D721Med (cell line): Measurements from ENCODE around the gene FBXO24.
"Not testable (repeated sequence)": the region's sequence is repeated elsewhere in the genome, so short reads cannot be mapped to it uniquely, and the experiment has no call there.

ENCODE experiments used
- DNase-seq: peaks from one replicate; pipeline ENCODE4 v3.0.0; 2011; ENCODE audit warnings: low spot score; ENCODE audit not compliant: insufficient read length
- FAIRE-seq: peaks from 2 replicates; lab custom pipeline; 2011; peaks lifted over from hg19 to GRCh38; lab: Jason Lieb, UNC
- CTCF ChIP-seq: IDR thresholded peaks from 2 replicates; pipeline ENCODE4 v1.5.1; 2012; ENCODE audit warnings: mild to moderate bottlenecking, control low read depth; ENCODE audit not compliant: insufficient read depth; ENCODE audit errors: missing control alignments

The FBXO24 gene

GRCh38 chr7:100586266-100587025 lies at the start of gene FBXO24:
TSS of gene FBXO24 (plus strand) at chr7:100586328. CDS start at chr7:100586626, 298 bp downstream.
- FAIRE-seq (peak; percentile 74), DNase-seq (peak; percentile 97)
- no peak for TF ChIP-seq CTCF

- FAIRE-seq, DNase-seq: not testable (repeated sequence)
Observed at GRCh38 chr7:100536695-100537094, 49.4 kb upstream of the FBXO24 start.

DNA sequence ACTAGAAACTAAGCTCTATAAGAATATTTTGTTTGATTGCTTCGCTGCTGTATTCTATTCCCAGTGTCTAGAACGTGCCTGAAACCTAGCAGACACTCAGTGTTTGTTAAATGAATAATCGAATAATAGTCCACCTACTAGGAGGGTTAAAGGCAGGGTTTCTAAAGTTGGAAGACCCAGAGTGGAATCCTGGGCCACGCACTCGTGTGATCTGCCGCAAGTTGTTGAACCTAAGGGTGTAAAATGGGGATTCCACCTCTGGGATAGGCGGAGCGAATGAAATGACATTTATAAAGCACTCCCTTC lies 47.8 kb upstream of the FBXO24 start:
- DNase-seq, result no peak
- no peak for FAIRE-seq
- no peak for TF ChIP-seq CTCF

GRCh38 chr7:100538654-100539435 lies 47.3 kb upstream of the FBXO24 start, which contains the start of gene AGFG2:
TSS of gene AGFG2 (plus strand) at chr7:100539203. CDS start at chr7:100539347, 144 bp downstream.
- FAIRE-seq (no peak), DNase-seq (peak; percentile 96)
- no peak for TF ChIP-seq CTCF

- no peak for FAIRE-seq
- DNase-seq, result no peak
- no peak for TF ChIP-seq CTCF
Observed at GRCh38 chr7:100539436-100540006, 46.6 kb upstream of the FBXO24 start.

GRCh38 chr7:100540073-100540723 lies 45.9 kb upstream of the FBXO24 start:
- FAIRE-seq (no peak), DNase-seq (no peak)
- no peak for TF ChIP-seq CTCF

DNA sequence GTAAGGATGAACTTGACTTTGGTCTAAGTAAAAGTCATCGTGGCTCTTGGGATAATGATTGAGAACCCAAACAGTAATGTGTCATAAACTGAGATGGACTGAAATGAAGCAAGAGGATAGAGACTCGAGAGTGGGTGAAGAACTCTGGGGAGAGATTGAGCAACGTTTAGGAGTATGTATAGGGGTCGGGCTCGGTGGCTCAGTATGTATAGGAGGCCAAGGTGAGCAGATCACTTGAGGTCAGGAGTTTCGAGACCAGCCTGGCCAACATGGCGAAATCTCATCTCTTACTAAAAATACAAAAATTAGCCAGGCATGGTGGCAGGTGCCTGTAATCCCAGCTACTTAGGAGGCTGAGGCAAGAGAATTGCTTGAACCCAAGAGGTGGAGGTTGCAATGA lies 44.8 kb upstream of the FBXO24 start:
- FAIRE-seq, DNase-seq: not testable (repeated sequence)

DNA sequence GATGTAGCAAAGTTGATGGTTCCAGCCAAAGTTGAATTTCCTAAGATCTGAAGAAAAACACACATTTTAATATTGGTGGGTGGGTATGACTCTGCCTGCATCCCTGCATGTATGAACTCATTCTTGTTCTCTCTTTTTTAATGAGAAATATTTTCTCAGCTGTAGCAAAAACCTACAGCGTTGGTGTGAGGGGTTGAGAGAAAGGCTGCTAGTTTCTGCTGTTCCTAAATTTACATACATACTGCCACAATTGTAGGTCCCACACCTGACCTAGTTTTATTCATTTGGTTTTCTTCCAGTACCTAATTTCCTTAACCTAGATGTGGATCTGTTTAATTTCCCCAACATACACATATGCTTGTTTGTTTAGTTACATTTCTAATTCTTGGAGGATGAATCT lies 42.5 kb upstream of the FBXO24 start:
- no peak for TF ChIP-seq CTCF
- FAIRE-seq (no peak), DNase-seq (no peak)
